Cerebellar nuclear complex (tissue), 1 donor: ENCODE measurements around the gene CEACAM18.
"Not testable (repeated sequence)": the region's sequence is repeated elsewhere in the genome, so short reads cannot be mapped to it uniquely, and the experiment has no call there.

Source experiments
- DNase-seq, 2 experiments: peaks; one replicate each; lab custom pipeline; 2025; lab: John Stamatoyannopoulos, UW

Gene CEACAM18

GRCh38 chr19:51493776-51494175 is 15.4 kb downstream of the CEACAM18 start:
- no peak for DNase-seq

- DNase-seq, result no peak
These were observed 19.3 kb downstream of the CEACAM18 start for GRCh38 chr19:51497666-51498065.

DNA sequence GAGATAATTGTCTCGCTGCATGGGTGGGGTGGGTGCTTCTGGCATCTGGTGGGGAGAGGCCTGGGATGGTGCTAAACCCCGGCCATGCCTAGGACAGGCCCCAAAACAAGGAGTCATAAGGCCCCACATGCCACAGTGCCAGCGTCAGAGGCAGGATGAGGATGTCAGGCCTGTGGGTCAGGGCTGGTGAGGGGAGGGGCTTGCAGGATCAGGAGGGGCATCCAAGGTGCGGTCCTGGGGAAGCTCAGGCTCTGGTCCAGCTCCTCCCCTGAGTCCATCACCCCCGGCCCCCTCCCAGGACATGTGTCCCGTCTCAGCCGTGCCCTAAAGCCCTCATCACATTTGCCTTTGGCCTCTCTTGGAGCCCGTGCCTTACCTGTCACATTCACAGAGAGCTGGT is 22.6 kb downstream of the CEACAM18 start:
- DNase-seq, result not testable (repeated sequence)

DNA sequence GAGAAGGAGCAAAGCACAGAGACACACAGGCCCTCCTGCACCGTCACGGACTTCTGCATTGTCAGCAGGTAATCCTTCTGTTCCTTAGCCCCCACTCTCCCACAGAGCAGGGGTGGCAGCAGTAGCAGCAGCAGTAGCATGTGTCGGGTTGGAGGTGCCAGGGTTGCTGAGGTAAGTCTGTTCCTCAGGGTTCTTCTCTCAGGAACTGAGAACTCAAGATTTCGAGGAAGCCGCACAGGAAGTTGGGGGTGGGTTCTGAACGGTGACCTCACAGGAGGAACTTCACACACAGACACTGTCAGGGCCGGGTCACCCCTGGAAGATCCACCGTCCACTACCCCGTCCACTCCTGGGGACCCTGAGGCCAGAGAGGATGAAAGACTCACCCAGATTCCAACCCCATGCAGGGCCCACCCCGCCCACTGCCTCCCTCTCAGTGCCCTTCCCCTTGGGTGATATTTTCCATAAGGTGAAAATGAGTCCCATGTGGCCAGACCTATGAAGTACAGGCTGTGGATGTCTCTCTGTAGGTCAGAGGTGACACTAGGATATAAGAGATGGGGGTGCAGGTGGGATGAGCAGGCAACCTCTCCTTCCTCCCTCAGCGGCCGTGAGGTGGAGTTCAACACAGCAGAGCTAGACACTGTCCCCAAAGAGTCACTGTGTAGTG is 23.4 kb downstream of the CEACAM18 start, which contains the start of gene SIGLEC12:
TSS of gene SIGLEC12 (minus strand) at position 207 of the 670 bp plus-strand sequence. CDS start at position 140, 67 bp downstream.
- DNase-seq, result no peak

GRCh38 chr19:51503286-51503817 is 25.0 kb downstream of the CEACAM18 start:
- no peak for DNase-seq

DNA sequence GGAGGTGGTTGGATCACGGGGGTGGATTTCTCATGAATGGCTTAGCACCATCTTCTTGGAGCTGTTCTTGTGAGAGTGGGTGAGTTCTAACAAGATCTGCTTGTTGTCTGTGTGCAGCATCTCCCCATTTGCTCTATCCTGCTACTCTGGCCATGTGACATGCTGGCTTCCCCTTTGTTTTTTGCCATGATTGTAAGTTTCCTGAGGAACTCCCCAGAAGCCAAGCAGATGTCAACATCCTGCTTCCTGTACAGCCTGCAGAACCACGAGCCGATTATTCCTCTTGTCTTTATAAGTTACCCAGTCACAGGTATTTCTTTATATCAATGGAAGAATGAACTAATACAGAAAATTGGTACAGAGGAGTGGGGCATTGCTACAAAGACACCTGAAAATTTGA is 25.6 kb downstream of the CEACAM18 start:
- no peak for DNase-seq

DNA sequence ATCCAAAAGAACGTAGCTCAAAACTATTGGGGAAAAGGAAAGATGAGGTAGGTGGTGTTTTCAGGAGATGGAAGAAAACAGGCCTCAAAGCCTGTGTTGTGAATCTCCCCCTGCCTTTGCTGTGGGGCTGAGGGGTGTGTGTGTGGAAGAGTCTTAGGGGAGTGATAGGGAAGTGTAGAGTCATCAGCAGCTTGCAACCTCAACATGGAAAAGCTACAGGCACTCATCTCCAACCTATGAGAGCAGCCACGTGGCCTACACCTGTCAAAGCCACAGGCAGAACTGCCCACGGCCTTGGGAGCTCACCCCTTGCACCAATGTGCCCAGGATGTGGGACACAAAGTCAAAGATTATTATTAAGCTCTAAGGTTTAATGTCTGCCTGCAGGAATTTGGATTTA is 27.6 kb downstream of the CEACAM18 start:
- DNase-seq, result no peak

DNA sequence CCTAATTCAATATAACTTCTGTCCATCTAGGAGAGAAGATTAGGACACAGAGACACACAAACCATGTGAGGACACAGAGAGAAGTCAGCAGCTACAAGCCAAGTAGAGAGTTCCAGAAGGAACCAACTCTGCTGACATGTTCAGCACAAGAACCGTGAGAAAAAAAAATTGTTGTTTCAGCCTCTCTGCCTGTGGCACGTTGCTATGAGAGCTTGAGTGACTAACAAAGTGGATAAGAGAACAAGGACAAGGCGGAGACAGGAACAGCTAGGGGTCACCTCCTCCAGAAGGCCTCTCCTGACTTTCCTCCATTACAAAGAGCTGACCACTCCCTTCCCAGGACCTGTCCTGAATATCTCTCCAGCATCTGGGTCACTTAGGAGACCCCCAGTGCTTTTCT is 28.9 kb downstream of the CEACAM18 start:
- DNase-seq, result no peak

DNA sequence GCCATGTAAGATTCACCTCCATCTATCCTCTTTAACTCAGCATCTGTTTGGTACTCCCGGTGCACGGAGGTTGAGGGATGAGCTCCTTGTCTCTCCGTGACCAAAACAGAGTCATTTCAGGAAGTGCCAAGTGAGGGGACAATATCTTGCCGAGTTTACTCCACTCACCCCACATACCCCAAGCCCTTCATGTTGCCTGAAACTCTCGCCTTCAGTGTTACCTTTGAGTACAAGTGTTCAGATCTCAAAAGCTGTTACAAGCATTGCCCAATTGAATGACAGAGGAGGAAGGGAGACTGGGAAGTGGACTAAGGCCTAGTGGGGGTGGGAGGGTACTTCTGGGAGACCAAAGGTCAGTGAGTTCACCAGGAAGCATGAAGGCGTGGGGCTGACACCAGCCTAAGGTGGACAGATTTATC is 29.3 kb downstream of the CEACAM18 start:
- no peak for DNase-seq

- DNase-seq, result no peak
These were observed 29.9 kb downstream of the CEACAM18 start for GRCh38 chr19:51508059-51508733.

DNA sequence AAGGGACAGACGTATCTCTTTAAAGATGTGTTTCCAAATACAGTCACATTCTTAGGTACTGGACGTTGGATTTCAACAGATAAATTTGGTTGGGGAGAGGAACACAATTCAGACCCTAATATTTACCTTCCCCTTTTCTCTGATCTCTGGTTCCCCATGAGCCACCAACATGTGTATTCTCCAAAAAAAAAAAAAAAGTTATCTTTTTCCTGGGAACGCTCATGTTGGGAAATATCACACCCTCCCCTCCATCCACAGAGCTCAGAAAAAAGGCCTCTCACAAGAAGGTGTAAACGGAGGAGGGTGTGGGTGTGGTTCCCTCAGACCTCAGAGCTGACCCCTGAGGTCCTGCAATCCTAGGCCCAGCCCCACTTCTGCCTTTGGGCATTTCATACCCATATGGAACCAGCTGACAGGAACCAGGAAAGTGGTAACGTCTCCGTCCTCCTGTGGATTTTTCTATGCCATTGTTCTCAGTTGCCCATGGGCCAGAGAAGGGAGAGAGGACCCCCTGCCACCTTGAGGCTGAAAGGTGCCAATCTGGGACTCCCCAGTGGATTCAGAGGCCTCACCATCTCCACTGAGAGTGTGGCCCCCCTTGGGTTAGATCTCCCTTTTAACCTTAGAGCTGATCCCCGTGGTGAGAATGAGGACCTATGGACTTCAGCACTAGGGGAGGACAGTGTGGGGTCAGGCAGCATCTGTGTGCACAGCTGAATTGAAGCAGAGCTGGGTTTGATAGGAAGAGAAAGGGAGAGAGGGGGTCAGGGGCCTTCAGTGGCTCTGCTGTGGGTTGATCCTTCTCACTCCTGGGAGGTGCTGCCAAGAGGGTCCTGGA is 31.7 kb downstream of the CEACAM18 start:
- no peak for DNase-seq

- no peak for DNase-seq
These were observed 33.0 kb downstream of the CEACAM18 start for GRCh38 chr19:51511353-51511752.

GRCh38 chr19:51513968-51514367 is 35.6 kb downstream of the CEACAM18 start:
- DNase-seq, result no peak

GRCh38 chr19:51514866-51515481 is 36.6 kb downstream of the CEACAM18 start:
- peak in 1 of 2 experiments; percentile 0 for DNase-seq

GRCh38 chr19:51520728-51521127 is 42.4 kb downstream of the CEACAM18 start:
- no peak for DNase-seq

DNA sequence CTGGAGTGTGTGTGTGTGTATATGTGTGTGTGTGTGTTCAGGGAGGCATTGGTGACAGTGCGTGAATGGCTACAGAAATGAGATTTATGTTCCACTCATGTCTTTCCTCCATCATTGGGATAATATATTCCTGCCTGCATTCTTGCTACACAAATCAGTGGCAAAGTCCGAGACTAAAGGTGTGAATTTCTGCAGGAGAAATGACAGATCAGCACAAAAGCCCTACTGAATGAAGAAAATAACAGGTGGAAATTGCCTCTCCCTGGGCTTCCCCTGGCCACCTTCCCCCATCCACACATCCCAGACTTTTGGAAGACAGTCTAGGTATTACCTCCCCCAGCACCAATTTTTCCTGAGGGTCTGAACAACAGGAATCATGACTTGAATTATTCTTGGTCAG is 43.0 kb downstream of the CEACAM18 start:
- DNase-seq, result no peak

GRCh38 chr19:51521781-51522180 is 43.4 kb downstream of the CEACAM18 start:
- no peak for DNase-seq

DNA sequence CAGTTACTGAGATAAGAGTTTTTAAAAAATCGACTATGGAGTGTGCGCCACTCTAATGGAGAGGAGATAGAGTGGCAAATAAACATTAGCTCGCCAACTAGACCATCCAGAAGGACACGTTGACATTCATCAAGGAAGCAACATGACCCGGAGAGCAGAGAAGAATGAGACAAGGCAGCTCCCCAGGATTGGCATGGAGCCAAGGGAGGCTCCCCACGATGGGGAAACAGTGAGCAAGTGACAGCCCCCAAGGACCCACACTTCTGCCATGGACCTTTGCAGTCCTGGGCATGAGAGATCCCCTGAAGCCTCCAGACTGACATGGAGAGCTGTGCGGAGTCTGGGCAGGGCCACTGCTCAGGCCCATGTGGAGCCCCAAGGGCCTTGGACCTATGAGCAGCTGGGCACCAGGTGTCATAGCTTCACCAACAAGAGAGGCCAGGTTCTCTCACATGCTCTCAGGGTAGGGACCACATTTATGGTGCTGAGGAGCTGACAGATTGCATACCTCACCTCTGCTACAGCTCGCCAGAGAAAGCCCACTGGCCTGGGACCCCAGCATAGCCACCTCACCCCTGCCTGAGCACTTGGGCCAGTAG is 46.4 kb downstream of the CEACAM18 start:
- DNase-seq, result no peak

- no peak for DNase-seq
These were observed 47.3 kb downstream of the CEACAM18 start for GRCh38 chr19:51525651-51526050.

DNA sequence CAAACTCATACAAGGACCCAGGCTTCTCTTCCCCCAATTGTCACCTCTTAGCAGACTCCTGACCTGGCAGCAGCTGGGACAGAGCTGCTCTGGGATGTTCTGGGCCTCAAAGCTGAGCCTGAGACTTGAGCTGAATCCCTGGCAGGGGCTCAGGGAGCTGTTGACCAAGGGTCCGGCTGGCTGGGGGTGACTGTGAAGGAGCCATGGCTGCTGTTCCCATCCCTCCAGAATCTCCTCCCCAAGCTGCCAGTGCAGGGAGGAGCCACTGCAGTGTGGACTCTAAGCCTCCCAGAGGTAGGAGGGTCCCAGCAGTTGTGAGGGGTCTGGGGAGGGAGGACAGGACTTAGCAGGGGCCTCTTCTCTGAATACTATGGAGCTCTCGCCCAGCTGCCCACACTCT is 51.0 kb downstream of the CEACAM18 start:
- no peak for DNase-seq

GRCh38 chr19:51530616-51531015 is 52.3 kb downstream of the CEACAM18 start:
- no peak for DNase-seq
